ENCODE measurements around the gene BMP8A. TPM values are rescaled to one million over a fixed set of nuclear protein-coding genes. Genes with fewer than 3 reads are reported as not detected.

The BMP8A gene
- total and polyA plus RNA-seq, 2 experiments from 2014 or later = 1.2 to 2.8 TPM

- H3K4me3 ChIP-seq = no peak overlapping the region
- H3K9me3 ChIP-seq (ENCODE audit: low read depth) = no peaks in the 10 kb centered on the region
- TF ChIP-seq EZH2phosphoT487 (IDR thresholded peaks at IDR 0.05; ENCODE audit: low read depth, severe bottlenecking, unreplicated experiment) (no peak), EZH2 (IDR thresholded peaks at IDR 0.05; ENCODE audit: borderline replicate concordance) (no peak), CTCF (IDR thresholded peaks at IDR 0.05; ENCODE audit: poor library complexity) (no peak)
- DNase-seq (ENCODE audit: low spot score) = no peak
- no peak overlapping the region for H3K4me2 ChIP-seq
- no peaks in the 10 kb centered on the region for H4K20me1 ChIP-seq (ENCODE audit: insufficient read depth, poor library complexity, severe bottlenecking)
- no peaks in the 10 kb centered on the region for H3K9me2 ChIP-seq (replicated peaks; ENCODE audit: insufficient read depth)
- no peaks in the 10 kb centered on the region for H3K27me3 ChIP-seq
- no peaks in the 10 kb centered on the region for H3K36me3 ChIP-seq (replicated peaks; ENCODE audit: insufficient read depth, low read depth)
- H3K79me2 ChIP-seq = no peaks in the 10 kb centered on the region
- peak overlapping the region; percentile 79 for H3K27ac ChIP-seq
- H3K4me1 ChIP-seq (ENCODE audit: insufficient read depth) = no peaks in the 10 kb centered on the region
- no peak overlapping the region for H2AFZ ChIP-seq
These were observed 13.9 kb downstream of the BMP8A start for GRCh38 chr1:39505289-39505688.

GRCh38 chr1:39507230-39507928 is 15.9 kb downstream of the BMP8A start:
- H3K4me1 ChIP-seq (ENCODE audit: insufficient read depth) = no peaks in the 10 kb centered on the region
- DNase-seq (ENCODE audit: low spot score) = no peak
- no peak overlapping the region for H2AFZ ChIP-seq
- H3K79me2 ChIP-seq = no peaks in the 10 kb centered on the region
- no peaks in the 10 kb centered on the region for H3K36me3 ChIP-seq (replicated peaks; ENCODE audit: insufficient read depth, low read depth)
- H3K9me3 ChIP-seq (ENCODE audit: low read depth) = no peaks in the 10 kb centered on the region
- H3K27me3 ChIP-seq = no peaks in the 10 kb centered on the region
- H4K20me1 ChIP-seq (ENCODE audit: insufficient read depth, poor library complexity, severe bottlenecking) = no peaks in the 10 kb centered on the region
- WGBS (ENCODE audit: low lambda C conversion rate, missing lambda C conversion rate) = 72% methylated on average over 14 of the region's 14 CpGs
- H3K9me2 ChIP-seq (replicated peaks; ENCODE audit: insufficient read depth) = no peaks in the 10 kb centered on the region
- no peak overlapping the region for H3K27ac ChIP-seq
- H3K4me3 ChIP-seq = no peak overlapping the region
- no peak overlapping the region for H3K4me2 ChIP-seq
- TF ChIP-seq EZH2 (IDR thresholded peaks at IDR 0.05; ENCODE audit: borderline replicate concordance) = no peak
- TF ChIP-seq CTCF (IDR thresholded peaks at IDR 0.05; ENCODE audit: poor library complexity) = peak; percentile 27

- WGBS (ENCODE audit: low lambda C conversion rate, missing lambda C conversion rate) = 80% methylated on average over 6 of the region's 6 CpGs
- no peak overlapping the region for H3K4me2 ChIP-seq
These were observed 16.8 kb downstream of the BMP8A start for GRCh38 chr1:39508266-39508665.

More at GRCh38 chr1:39508266-39508665, 16.8 kb downstream of the BMP8A start:
- no peak for DNase-seq (ENCODE audit: low spot score)
- Histone ChIP-seq H4K20me1 (ENCODE audit: insufficient read depth, poor library complexity, severe bottlenecking) (no peaks in the 10 kb centered on the region), H3K36me3 (replicated peaks; ENCODE audit: insufficient read depth, low read depth) (no peaks in the 10 kb centered on the region), H3K27ac (no peak overlapping the region), H3K4me3 (no peak overlapping the region), H3K4me1 (ENCODE audit: insufficient read depth) (no peaks in the 10 kb centered on the region), H2AFZ (no peak overlapping the region), H3K9me3 (ENCODE audit: low read depth) (no peaks in the 10 kb centered on the region), H3K9me2 (replicated peaks; ENCODE audit: insufficient read depth) (no peaks in the 10 kb centered on the region), H3K79me2 (no peaks in the 10 kb centered on the region), H3K27me3 (no peaks in the 10 kb centered on the region)
- TF ChIP-seq EZH2 (IDR thresholded peaks at IDR 0.05; ENCODE audit: borderline replicate concordance) (no peak), CTCF (IDR thresholded peaks at IDR 0.05; ENCODE audit: poor library complexity) (no peak), EZH2phosphoT487 (IDR thresholded peaks at IDR 0.05; ENCODE audit: low read depth, severe bottlenecking, unreplicated experiment) (no peak)
